ENCODE results near the gene SEC14L2.

DNA sequence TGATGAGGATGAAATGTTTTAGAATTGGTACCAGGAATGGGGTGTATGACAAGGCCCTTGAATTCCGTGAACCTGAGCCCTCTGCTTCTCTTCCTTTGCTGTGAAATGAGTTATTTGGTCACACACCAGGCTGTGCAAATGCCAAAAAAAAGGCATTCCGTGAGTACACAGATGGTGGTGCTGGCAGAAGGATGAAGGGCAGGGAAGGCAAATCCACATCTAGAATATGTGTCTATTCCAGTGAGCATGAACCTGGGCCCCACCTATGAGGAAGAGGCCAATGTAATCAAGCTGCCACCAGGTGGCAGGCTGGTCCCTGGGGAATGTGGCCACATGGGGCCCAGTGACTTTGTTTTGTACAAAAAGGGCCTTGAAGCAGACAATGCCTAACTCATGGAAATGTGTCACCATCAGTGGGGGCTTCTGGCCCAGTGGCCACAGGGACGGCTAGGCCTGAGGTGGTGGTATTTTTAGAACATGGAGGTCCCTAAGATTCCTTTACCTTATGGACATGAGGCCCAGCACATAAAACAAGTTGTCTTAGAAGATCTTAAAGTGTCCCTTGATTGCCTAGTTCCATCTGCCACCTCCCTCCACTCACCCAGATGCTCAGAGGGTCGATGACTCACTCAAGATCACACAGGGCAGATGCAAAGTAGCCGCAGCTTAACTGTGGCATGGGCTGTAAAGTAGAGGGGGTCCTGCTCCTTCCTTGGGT is 5.7 kb upstream of the SEC14L2 start:
- TF ChIP-seq, protein P1, sequence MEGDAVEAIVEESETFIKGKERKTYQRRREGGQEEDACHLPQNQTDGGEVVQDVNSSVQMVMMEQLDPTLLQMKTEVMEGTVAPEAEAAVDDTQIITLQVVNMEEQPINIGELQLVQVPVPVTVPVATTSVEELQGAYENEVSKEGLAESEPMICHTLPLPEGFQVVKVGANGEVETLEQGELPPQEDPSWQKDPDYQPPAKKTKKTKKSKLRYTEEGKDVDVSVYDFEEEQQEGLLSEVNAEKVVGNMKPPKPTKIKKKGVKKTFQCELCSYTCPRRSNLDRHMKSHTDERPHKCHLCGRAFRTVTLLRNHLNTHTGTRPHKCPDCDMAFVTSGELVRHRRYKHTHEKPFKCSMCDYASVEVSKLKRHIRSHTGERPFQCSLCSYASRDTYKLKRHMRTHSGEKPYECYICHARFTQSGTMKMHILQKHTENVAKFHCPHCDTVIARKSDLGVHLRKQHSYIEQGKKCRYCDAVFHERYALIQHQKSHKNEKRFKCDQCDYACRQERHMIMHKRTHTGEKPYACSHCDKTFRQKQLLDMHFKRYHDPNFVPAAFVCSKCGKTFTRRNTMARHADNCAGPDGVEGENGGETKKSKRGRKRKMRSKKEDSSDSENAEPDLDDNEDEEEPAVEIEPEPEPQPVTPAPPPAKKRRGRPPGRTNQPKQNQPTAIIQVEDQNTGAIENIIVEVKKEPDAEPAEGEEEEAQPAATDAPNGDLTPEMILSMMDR (IDR thresholded peaks at IDR 0.05; ENCODE audit: control extremely low read depth in 1 of 3, insufficient read depth in 1 of 3, low read depth in 1 of 3, low read length in 3 of 3): peak; percentile 77 to 89 (median 88)
- TF ChIP-seq JUN (IDR thresholded peaks at IDR 0.05; ENCODE audit: low read depth, low read length) (no peak), RNF2 (IDR thresholded peaks at IDR 0.05; ENCODE audit: borderline replicate concordance, low read depth, low read length, missing control alignments, poor library complexity, severe bottlenecking) (no peak), POLR2A (IDR thresholded peaks at IDR 0.05; ENCODE audit: control extremely low read depth in 1 of 2, low read depth in 2 of 2, low read length in 2 of 2) (no peak), RFX5 (IDR thresholded peaks at IDR 0.05; ENCODE audit: borderline replicate concordance, low read depth, low read length) (no peak)
- TF ChIP-seq, protein P2, sequence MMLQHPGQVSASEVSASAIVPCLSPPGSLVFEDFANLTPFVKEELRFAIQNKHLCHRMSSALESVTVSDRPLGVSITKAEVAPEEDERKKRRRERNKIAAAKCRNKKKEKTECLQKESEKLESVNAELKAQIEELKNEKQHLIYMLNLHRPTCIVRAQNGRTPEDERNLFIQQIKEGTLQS (IDR thresholded peaks at IDR 0.05; ENCODE audit: insufficient read depth, low read depth, low read length): no peak
- TF ChIP-seq, protein P3, sequence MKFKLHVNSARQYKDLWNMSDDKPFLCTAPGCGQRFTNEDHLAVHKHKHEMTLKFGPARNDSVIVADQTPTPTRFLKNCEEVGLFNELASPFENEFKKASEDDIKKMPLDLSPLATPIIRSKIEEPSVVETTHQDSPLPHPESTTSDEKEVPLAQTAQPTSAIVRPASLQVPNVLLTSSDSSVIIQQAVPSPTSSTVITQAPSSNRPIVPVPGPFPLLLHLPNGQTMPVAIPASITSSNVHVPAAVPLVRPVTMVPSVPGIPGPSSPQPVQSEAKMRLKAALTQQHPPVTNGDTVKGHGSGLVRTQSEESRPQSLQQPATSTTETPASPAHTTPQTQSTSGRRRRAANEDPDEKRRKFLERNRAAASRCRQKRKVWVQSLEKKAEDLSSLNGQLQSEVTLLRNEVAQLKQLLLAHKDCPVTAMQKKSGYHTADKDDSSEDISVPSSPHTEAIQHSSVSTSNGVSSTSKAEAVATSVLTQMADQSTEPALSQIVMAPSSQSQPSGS (IDR thresholded peaks at IDR 0.05; ENCODE audit: low read length): no peak
